MM.1S (cell line): ENCODE data around the gene FECH.

ENCODE experiments used
- CTCF ChIP-seq: fragments of 300-600 bp; sonication (generic); IDR thresholded peaks from 2 replicates; pipeline ENCODE4 v1.5.1; 2016; ENCODE audit warnings: antibody characterized with exemption, low read length, mixed read lengths
- EZH2 ChIP-seq: fragments of 300-600 bp; sonication (generic); optimal IDR thresholded peaks from 2 replicates; pipeline ENCODE3; 2017; ENCODE audit warnings: low read depth, mild to moderate bottlenecking, antibody characterized with exemption, low read length, mixed read lengths
- EZH2phosphoT487 ChIP-seq: fragments of 300-600 bp; sonication (generic); IDR thresholded peaks from 2 replicates; pipeline ENCODE4 v1.6.1; 2018; ENCODE audit warnings: antibody characterized with exemption, low read length

DNA sequence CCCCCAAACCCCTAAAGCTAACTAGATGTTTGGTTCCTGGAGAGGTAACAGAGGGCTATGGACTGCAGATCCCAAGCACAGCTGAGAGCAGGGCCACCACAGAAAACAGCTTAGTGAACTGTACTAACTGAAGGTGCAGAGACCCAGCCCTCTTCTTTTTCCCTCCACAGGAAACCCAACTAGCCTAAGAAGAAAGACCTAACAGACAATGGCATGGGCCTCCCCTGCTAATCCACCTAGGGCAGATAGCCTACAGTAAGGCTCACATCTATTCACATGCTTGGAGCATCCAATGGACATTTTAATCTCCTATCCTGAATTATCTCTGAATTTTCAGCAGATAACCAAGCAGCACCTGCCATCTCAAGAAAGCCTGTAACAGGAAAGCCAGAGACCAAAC, 8.8 kb upstream of the FECH start:
- no peak for TF ChIP-seq CTCF
- no peak for TF ChIP-seq EZH2phosphoT487
- TF ChIP-seq EZH2, result no peak
